HepG2 (cell line): ENCODE results near the gene RNF6. TPM values are rescaled to one million over a fixed set of nuclear protein-coding genes. Genes with fewer than 3 reads are reported as not detected.

Source experiments
- ATAC-seq: fragments of 200-7000 bp; cut with Tn5 transposase; 3 replicates; pipeline ENCODE4 v1.9.1; 2020; ENCODE audit warnings: mild to moderate bottlenecking, moderate library complexity
- BruUV-seq: library from RNA; stranded (reverse); fragments of 400-500 nt; replicated peaks from 2 replicates; lab custom pipeline; 2021; lab: Mats Ljungman, UMichigan
- CTCF ChIA-PET: fragments of 300-600 bp; formaldehyde crosslinking; extraction: SDS; loops from one replicate; lab custom pipeline; 2021; ENCODE audit warnings: low total read pairs, inconsistent platforms, low intra/inter-chr PET ratio; lab: Yijun Ruan, JAX
- POLR2A ChIA-PET: fragments of 350-600 bp; sonication (Branson Sonifier 250); formaldehyde crosslinking; loops from one replicate; lab custom pipeline; 2020; ENCODE audit warnings: antibody characterized with exemption, inconsistent platforms; lab: Yijun Ruan, JAX
- DNase-seq: peaks from one replicate; pipeline ENCODE4 v3.0.0-alpha.2; 2015; ENCODE audit warnings: low spot score
- FAIRE-seq: peaks from 3 replicates; lab custom pipeline; 2011; peaks lifted over from hg19 to GRCh38; lab: Jason Lieb, UNC
- H2AFZ ChIP-seq: one replicate; pipeline ENCODE4 v1.6.1; 2011; ENCODE audit warnings: low read length, inconsistent platforms
- H3K27ac ChIP-seq: fragments of 300-600 bp; 3 replicates; pipeline ENCODE4 v1.8.0; 2011; ENCODE audit warnings: mixed run types, mild to moderate bottlenecking, mixed read lengths, low read length, inconsistent platforms; ENCODE audit not compliant: insufficient read depth; ENCODE audit errors: extremely low read length
- H3K27me3 ChIP-seq, 2 experiments: fragments of 200-600 bp in 1 of 2; 2 replicates in 1 of 2; 3 replicates in 1 of 2; pipeline versions ENCODE4 v1.6.0 to v1.8.0; 2011; ENCODE audit warnings: low read length in 2 of 2, mild to moderate bottlenecking in 2 of 2, moderate library complexity in 2 of 2, inconsistent platforms in 1 of 2; ENCODE audit not compliant: insufficient read depth in 2 of 2, control insufficient read depth in 1 of 2
- H3K36me3 ChIP-seq, 2 experiments: fragments of 200-600 bp in 1 of 2; replicated peaks in 1 of 2; 2 replicates in 1 of 2; 3 replicates in 1 of 2; pipeline versions ENCODE4 v1.5.1 to v1.8.0; 2011; ENCODE audit warnings: low read length in 2 of 2, inconsistent platforms in 1 of 2; ENCODE audit not compliant: insufficient read depth in 2 of 2, control insufficient read depth in 1 of 2
- H3K4me1 ChIP-seq: 2 replicates; pipeline ENCODE4 v1.5.1; 2012; ENCODE audit warnings: low read length, inconsistent platforms; ENCODE audit not compliant: insufficient read depth
- H3K4me2 ChIP-seq: 2 replicates; pipeline ENCODE4 v1.6.0; 2011; ENCODE audit warnings: low read depth, low read length, inconsistent platforms
- H3K4me3 ChIP-seq, 3 experiments: fragments of 200-600 bp in 1 of 3; sonication (generic), shearing (Covaris generic) in 1 of 3; replicated peaks in 1 of 3; 2 replicates each; pipeline ENCODE4 v1.5.1; 2011 to 2016; ENCODE audit warnings: low read length in 3 of 3, inconsistent platforms in 2 of 3, low read depth in 2 of 3, mild to moderate bottlenecking in 2 of 3, control low read depth in 1 of 3, mixed read lengths in 1 of 3; ENCODE audit not compliant: insufficient read depth in 1 of 3
- H3K79me2 ChIP-seq: one replicate; pipeline ENCODE4 v1.6.1; 2011; ENCODE audit warnings: low read length, inconsistent platforms; ENCODE audit not compliant: insufficient read depth
- H3K9ac ChIP-seq: 2 replicates; pipeline ENCODE4 v1.6.0; 2011; ENCODE audit warnings: mild to moderate bottlenecking, low read depth, low read length, inconsistent platforms; ENCODE audit not compliant: insufficient read depth
- H3K9me3 ChIP-seq: 2 replicates; pipeline ENCODE4 v1.5.1; 2012; ENCODE audit warnings: mild to moderate bottlenecking, low read length
- H4K20me1 ChIP-seq: 2 replicates; pipeline ENCODE4 v1.6.0; 2011; ENCODE audit warnings: inconsistent platforms, mild to moderate bottlenecking, low read length, moderate library complexity; ENCODE audit not compliant: insufficient read depth
- CBFB ChIP-seq: sonication (generic); formaldehyde crosslinking; IDR thresholded peaks from 2 replicates; pipeline ENCODE4 v1.4.0; 2020; ENCODE audit warnings: missing genetic modification reagents
- CCDC6 ChIP-seq: sonication (generic); formaldehyde crosslinking; IDR thresholded peaks from 2 replicates; pipeline ENCODE4 v1.8.1; 2022; ENCODE audit warnings: mild to moderate bottlenecking, missing genetic modification reagents, moderate library complexity
- CENPBD1 ChIP-seq: sonication (generic); formaldehyde crosslinking; IDR thresholded peaks from 2 replicates; pipeline ENCODE4 v1.8.0; 2022; ENCODE audit warnings: missing genetic modification reagents, low read depth, mild to moderate bottlenecking, borderline replicate concordance
- FOXP1 ChIP-seq, 2 experiments: fragments of 450-650 bp in 1 of 2; IDR thresholded peaks; 2 replicates each; pipeline ENCODE4 v1.6.1; 2017 to 2018; ENCODE audit warnings: antibody characterized with exemption in 1 of 2
- RNF219 ChIP-seq: sonication (generic); formaldehyde crosslinking; IDR thresholded peaks from 2 replicates; pipeline ENCODE4 v1.5.0; 2020; ENCODE audit warnings: mild to moderate bottlenecking, missing genetic modification reagents
- ZNF317 ChIP-seq: sonication (generic); formaldehyde crosslinking; IDR thresholded peaks from 2 replicates; pipeline ENCODE4 v1.5.0; 2020; ENCODE audit warnings: mild to moderate bottlenecking, missing genetic modification reagents
- ZNF326 ChIP-seq: sonication (generic); formaldehyde crosslinking; IDR thresholded peaks from 2 replicates; pipeline ENCODE4 v1.4.0; 2020; ENCODE audit warnings: missing genetic modification reagents, borderline replicate concordance
- ZNF646 ChIP-seq: sonication (generic); formaldehyde crosslinking; IDR thresholded peaks from 2 replicates; pipeline ENCODE4 v1.9.0; 2021; ENCODE audit warnings: mild to moderate bottlenecking, missing genetic modification reagents
- ZSCAN5A ChIP-seq: sonication (generic); formaldehyde crosslinking; IDR thresholded peaks from 2 replicates; pipeline ENCODE4 v1.8.0; 2022; ENCODE audit warnings: mild to moderate bottlenecking, missing genetic modification reagents, borderline replicate concordance
- WGBS: methylation state at CpG from one replicate; pipeline ENCODE4 v1.1.6; 2017; ENCODE audit warnings: low lambda C conversion rate; 5-methylcytosine and 5-hydroxymethylcytosine counted together
- in situ Hi-C: cut with HindIII; loops from 2 replicates; pipeline ENCODE4 v1.10.0; 2017; ENCODE audit warnings: low pct_unique_long_range_greater_than_20kb; ENCODE audit not compliant: extremely low pct_ligation_motif_present
- intact Hi-C: fragments of 100-400 bp; cut with micrococcal nuclease; formaldehyde crosslinking; loops from one replicate; pipeline ENCODE4 v1.10.0; 2022; ENCODE audit not compliant: unreplicated experiment
- polyA plus RNA-seq, 8 experiments: library from polyadenylated mRNA; depleted of rRNA in 3 of 8; stranded (reverse) in 7 of 8; unstranded in 1 of 8; fragments of >200 nt; fragmentation: Illumina TruSeq in 4 of 8; extraction: Trizol in 4 of 8; gene quantifications; 2 replicates each; pipeline versions ENCODE4 v1.2.1 to v1.2.3, GENCODE V29; 2011 to 2016; ENCODE audit warnings: low read depth in 4 of 8, missing spikeins in 1 of 8, mixed read lengths in 1 of 8; ENCODE audit not compliant: insufficient read depth in 1 of 8
- total RNA-seq, 5 experiments: library from RNA; depleted of rRNA; stranded (reverse); fragments of >200 nt; fragmentation: Illumina TruSeq; extraction: Trizol; gene quantifications; 2 replicates each; pipeline ENCODE4 v1.2.3, GENCODE V29; 2016; ENCODE audit warnings: low read depth in 1 of 5

RNF6 gene
- total and polyA plus RNA-seq, 2 of the 13 experiments (the other 11 are each of a cell fraction or from before 2014, with no cell fraction given) = 14.6 to 36.8 TPM

GRCh38 chr13:26253262-26253786 is 31.2 kb upstream of the RNF6 start:
- POLR2A ChIA-PET = no interaction called here
- Histone ChIP-seq H3K4me2 (peak overlapping the region; percentile 87), H3K27me3 (no peaks in the 10 kb centered on the region; a peak in 1 of 5 replicates), H2AFZ (peak overlapping the region; percentile 88), H3K4me3 (peak overlapping the region; percentile 80 to 91 (median 90)), H3K9ac (peak overlapping the region; percentile 80), H3K79me2 (peaks cover 38% of the 10 kb centered on the region), H4K20me1 (peaks cover 20% of the 10 kb centered on the region; the same call in 1 of the 2 replicates), H3K36me3 (no peaks in the 10 kb centered on the region), H3K9me3 (no peaks in the 10 kb centered on the region), H3K4me1 (peaks cover 44% of the 10 kb centered on the region), H3K27ac (peak overlapping the region; percentile 87)
- BruUV-seq = no TSS peak
- in situ Hi-C loops = no loop called here
- no peak for FAIRE-seq
- WGBS = 24% methylated on average over 9 of the region's 9 CpGs
- no peak for ATAC-seq
- TF ChIP-seq ZSCAN5A (no peak), CENPBD1 (CRISPR knock-in tag) (0 out of 2 replicates have a peak, but pooled peaks have one; percentile 57), ZNF326 (CRISPR knock-in tag) (no peak), FOXP1 (IDR thresholded peaks at IDR 0.05) (no peak), FOXP1 (CRISPR knock-in tag; IDR thresholded peaks at IDR 0.05) (0 out of 2 replicates have a peak, but pooled peaks have one; percentile 3), CBFB (CRISPR knock-in tag) (no peak), ZNF646 (no peak), CCDC6 (CRISPR knock-in tag) (0 out of 2 replicates have a peak, but pooled peaks have one; percentile 14), ZNF317 (CRISPR knock-in tag) (peak; percentile 92), RNF219 (CRISPR knock-in tag) (0 out of 2 replicates have a peak, but pooled peaks have one; percentile 27)
- intact Hi-C loops = loop anchor here (2.0 kb wide), 1 partner anchor 67 kb away; no protein-coding TSS in a partner anchor
- CTCF ChIA-PET = no interaction called here
- DNase-seq = no peak
